Cardiac muscle cell (in vitro differentiated cells and primary cell): Measurements from ENCODE around the gene MARS1. TPM values are rescaled to one million over a fixed set of nuclear protein-coding genes. Genes with fewer than 3 reads are reported as not detected.
"Not testable (repeated sequence)": the region's sequence is repeated elsewhere in the genome, so short reads cannot be mapped to it uniquely, and the experiment has no call there.

Experiments used
- DNase-seq, 2 donors: peaks; one replicate each; pipeline versions ENCODE4 v3.0.0 to v3.0.0-alpha.2; 2010 to 2017; ENCODE audit warnings: low read depth in 1 of 2, low spot score in 1 of 2
- H3K27ac ChIP-seq: fragments of 200-600 bp; sonication (generic); 2 replicates; pipeline ENCODE4 v1.5.1; 2016
- H3K27me3 ChIP-seq: fragments of 200-600 bp; sonication (generic); 2 replicates; pipeline ENCODE4 v1.6.0; 2016; ENCODE audit warnings: control low read depth
- H3K36me3 ChIP-seq: fragments of 200-600 bp; sonication (generic); 2 replicates; pipeline ENCODE4 v1.5.1; 2016; ENCODE audit warnings: control low read depth
- H3K4me1 ChIP-seq: fragments of 200-600 bp; sonication (generic); 2 replicates; pipeline ENCODE4 v1.8.1; 2017; ENCODE audit warnings: low read depth, mild to moderate bottlenecking, mixed run types
- H3K4me3 ChIP-seq: fragments of 200-600 bp; sonication (generic); 2 replicates; pipeline ENCODE4 v1.5.1; 2016; ENCODE audit warnings: mild to moderate bottlenecking
- H3K9me3 ChIP-seq: fragments of 200-600 bp; sonication (generic); 2 replicates; pipeline ENCODE4 v1.5.1; 2017; ENCODE audit warnings: low read depth, mild to moderate bottlenecking, control low read depth
- polyA plus RNA-seq: library from polyadenylated mRNA; unstranded; fragments of >200 nt; fragmentation: Nextera tagmentation; extraction: Ambion mirVana; gene quantifications from 2 replicates; pipeline ENCODE4 v1.2.1, GENCODE V29; 2016
- total RNA-seq: library from RNA; depleted of rRNA; stranded (reverse); fragments of >200 nt; gene quantifications from 2 replicates; pipeline ENCODE4 v1.2.3, GENCODE V29; 2016
- TF ChIP-seq, protein P1 (sequence below): IDR thresholded peaks from 2 replicates; pipeline ENCODE4 v1.5.1; 2012; ENCODE audit warnings: low read depth, mild to moderate bottlenecking, low read length

MARS1 gene
- total and polyA plus RNA-seq, 2 experiments from 2014 or later, result 76.7 to 190 TPM

- H3K4me1 ChIP-seq, result no peaks in the 10 kb centered on the region
- no peaks in the 10 kb centered on the region for H3K9me3 ChIP-seq
- TF ChIP-seq, protein P1, sequence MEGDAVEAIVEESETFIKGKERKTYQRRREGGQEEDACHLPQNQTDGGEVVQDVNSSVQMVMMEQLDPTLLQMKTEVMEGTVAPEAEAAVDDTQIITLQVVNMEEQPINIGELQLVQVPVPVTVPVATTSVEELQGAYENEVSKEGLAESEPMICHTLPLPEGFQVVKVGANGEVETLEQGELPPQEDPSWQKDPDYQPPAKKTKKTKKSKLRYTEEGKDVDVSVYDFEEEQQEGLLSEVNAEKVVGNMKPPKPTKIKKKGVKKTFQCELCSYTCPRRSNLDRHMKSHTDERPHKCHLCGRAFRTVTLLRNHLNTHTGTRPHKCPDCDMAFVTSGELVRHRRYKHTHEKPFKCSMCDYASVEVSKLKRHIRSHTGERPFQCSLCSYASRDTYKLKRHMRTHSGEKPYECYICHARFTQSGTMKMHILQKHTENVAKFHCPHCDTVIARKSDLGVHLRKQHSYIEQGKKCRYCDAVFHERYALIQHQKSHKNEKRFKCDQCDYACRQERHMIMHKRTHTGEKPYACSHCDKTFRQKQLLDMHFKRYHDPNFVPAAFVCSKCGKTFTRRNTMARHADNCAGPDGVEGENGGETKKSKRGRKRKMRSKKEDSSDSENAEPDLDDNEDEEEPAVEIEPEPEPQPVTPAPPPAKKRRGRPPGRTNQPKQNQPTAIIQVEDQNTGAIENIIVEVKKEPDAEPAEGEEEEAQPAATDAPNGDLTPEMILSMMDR, result no peak
- peaks cover 27% of the 10 kb centered on the region for H3K36me3 ChIP-seq
- H3K27ac ChIP-seq, result no peak overlapping the region
- H3K4me3 ChIP-seq, result no peak overlapping the region
- H3K27me3 ChIP-seq, result no peaks in the 10 kb centered on the region
- DNase-seq, result no peak
Observed at GRCh38 chr12:57496822-57497221, 9.0 kb downstream of the MARS1 start.

- H3K4me3 ChIP-seq, result no peak overlapping the region
- H3K36me3 ChIP-seq, result peaks cover 29% of the 10 kb centered on the region
- DNase-seq, result no peak
- TF ChIP-seq, protein P1, result no peak
- no peaks in the 10 kb centered on the region for H3K27me3 ChIP-seq
- no peak overlapping the region for H3K27ac ChIP-seq
- H3K9me3 ChIP-seq, result no peaks in the 10 kb centered on the region
- no peaks in the 10 kb centered on the region for H3K4me1 ChIP-seq
Observed at GRCh38 chr12:57497223-57498131, 9.6 kb downstream of the MARS1 start.

GRCh38 chr12:57498132-57498502 is 10.2 kb downstream of the MARS1 start:
- TF ChIP-seq, protein P1, result peak; percentile 5
- Histone ChIP-seq H3K27me3 (no peaks in the 10 kb centered on the region), H3K36me3 (peaks cover 24% of the 10 kb centered on the region), H3K4me3 (no peak overlapping the region), H3K4me1 (no peaks in the 10 kb centered on the region), H3K27ac (no peak overlapping the region), H3K9me3 (no peaks in the 10 kb centered on the region)
- no peak for DNase-seq

- H3K27me3 ChIP-seq, result no peaks in the 10 kb centered on the region
Observed at GRCh38 chr12:57498571-57498970, 10.7 kb downstream of the MARS1 start.

GRCh38 chr12:57500213-57500612 is 12.3 kb downstream of the MARS1 start:
- TF ChIP-seq, protein P1, result no peak
- no peak for DNase-seq
- Histone ChIP-seq H3K9me3 (no peaks in the 10 kb centered on the region), H3K27me3 (no peaks in the 10 kb centered on the region), H3K27ac (no peak overlapping the region), H3K4me1 (no peaks in the 10 kb centered on the region), H3K36me3 (peaks cover 34% of the 10 kb centered on the region), H3K4me3 (no peak overlapping the region)

More at GRCh38 chr12:57498571-57498970, 10.7 kb downstream of the MARS1 start:
- Histone ChIP-seq H3K36me3 (peaks cover 27% of the 10 kb centered on the region), H3K4me1 (no peaks in the 10 kb centered on the region), H3K4me3 (no peak overlapping the region), H3K27ac (no peak overlapping the region), H3K9me3 (no peaks in the 10 kb centered on the region)
- TF ChIP-seq, protein P1, result no peak
- no peak for DNase-seq

- not testable (repeated sequence) for H3K27ac ChIP-seq, H3K27me3 ChIP-seq, H3K4me1 ChIP-seq, H3K9me3 ChIP-seq, DNase-seq, H3K4me3 ChIP-seq
- H3K36me3 ChIP-seq, result peaks cover 47% of the 10 kb centered on the region
Observed at GRCh38 chr12:57502311-57502969, 14.6 kb downstream of the MARS1 start.

- H3K4me1 ChIP-seq, H3K27me3 ChIP-seq, H3K4me3 ChIP-seq, H3K27ac ChIP-seq, H3K9me3 ChIP-seq, DNase-seq: not testable (repeated sequence)
- peaks cover 43% of the 10 kb centered on the region for H3K36me3 ChIP-seq
Observed at GRCh38 chr12:57506541-57506940, 18.7 kb downstream of the MARS1 start.

DNA sequence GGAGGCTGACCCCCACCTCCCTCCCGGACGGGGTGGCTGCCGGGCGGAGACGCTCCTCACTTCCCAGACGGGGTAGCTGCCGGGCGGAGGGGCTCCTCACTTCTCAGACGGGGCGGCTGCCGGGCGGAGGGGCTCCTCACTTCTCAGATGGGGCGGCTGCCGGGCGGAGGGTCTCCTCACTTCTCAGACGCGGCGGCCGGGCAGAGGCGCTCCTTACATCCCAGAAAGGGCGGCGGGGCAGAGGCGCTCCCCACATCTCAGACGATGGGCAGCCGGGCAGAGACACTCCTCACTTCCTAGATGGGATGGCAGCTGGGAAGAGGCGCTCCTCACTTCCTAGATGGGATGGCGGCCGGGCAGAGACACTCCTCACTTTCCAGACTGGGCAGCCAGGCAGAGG is 19.9 kb downstream of the MARS1 start:
- H3K27ac ChIP-seq, H3K27me3 ChIP-seq, H3K4me1 ChIP-seq, H3K9me3 ChIP-seq, H3K4me3 ChIP-seq, DNase-seq: not testable (repeated sequence)
- H3K36me3 ChIP-seq, result peaks cover 51% of the 10 kb centered on the region
